ENCODE results near the gene TREML1.

Gene TREML1

DNA sequence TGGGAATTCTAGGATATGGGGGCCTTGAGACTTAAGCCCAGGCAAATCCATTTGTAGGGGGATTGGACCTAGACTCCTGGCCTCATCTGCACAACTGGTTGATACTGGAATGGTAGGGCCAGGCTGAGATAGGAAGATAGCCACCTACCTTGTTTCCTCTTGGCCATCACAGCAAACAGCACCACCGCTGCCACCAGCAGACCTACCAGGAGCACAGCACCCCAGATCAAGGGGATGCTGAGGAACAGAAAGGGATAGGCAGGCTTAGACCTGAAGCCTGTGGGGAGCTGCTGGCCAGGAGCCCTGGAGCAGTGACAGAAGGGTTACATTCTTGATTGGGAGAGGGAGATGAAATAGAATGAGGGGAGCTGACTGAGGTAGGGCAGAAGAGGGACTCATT, 3.5 kb downstream of the TREML1 start:
- no peak for DNase-seq (ENCODE audit: extremely low read depth, low read depth)
- TF ChIP-seq, protein P1, sequence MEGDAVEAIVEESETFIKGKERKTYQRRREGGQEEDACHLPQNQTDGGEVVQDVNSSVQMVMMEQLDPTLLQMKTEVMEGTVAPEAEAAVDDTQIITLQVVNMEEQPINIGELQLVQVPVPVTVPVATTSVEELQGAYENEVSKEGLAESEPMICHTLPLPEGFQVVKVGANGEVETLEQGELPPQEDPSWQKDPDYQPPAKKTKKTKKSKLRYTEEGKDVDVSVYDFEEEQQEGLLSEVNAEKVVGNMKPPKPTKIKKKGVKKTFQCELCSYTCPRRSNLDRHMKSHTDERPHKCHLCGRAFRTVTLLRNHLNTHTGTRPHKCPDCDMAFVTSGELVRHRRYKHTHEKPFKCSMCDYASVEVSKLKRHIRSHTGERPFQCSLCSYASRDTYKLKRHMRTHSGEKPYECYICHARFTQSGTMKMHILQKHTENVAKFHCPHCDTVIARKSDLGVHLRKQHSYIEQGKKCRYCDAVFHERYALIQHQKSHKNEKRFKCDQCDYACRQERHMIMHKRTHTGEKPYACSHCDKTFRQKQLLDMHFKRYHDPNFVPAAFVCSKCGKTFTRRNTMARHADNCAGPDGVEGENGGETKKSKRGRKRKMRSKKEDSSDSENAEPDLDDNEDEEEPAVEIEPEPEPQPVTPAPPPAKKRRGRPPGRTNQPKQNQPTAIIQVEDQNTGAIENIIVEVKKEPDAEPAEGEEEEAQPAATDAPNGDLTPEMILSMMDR (IDR thresholded peaks at IDR 0.05; ENCODE audit: low read depth, low read length): no peak

DNA sequence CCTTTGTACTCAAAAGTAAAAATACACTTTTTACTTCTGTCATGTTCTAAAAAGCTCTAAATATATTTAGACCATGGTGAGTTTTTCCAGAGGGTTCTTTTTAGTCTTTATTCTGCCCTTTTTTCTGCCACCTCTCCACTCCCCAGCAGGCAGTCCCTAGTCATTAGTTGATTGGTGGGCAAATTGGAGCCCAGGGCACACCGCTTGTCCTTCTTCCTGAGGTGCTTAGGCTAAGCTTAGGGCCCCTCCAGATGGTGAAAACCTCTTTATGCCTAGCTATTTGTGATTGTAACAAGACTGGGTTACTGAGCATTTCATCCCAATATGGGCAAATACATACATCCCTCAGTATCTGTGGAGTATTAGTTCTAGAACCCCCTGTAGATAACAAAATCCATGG, 6.2 kb downstream of the TREML1 start:
- no peak for DNase-seq (ENCODE audit: extremely low read depth, low read depth)
- TF ChIP-seq, protein P1 (IDR thresholded peaks at IDR 0.05; ENCODE audit: low read depth, low read length): no peak

DNA sequence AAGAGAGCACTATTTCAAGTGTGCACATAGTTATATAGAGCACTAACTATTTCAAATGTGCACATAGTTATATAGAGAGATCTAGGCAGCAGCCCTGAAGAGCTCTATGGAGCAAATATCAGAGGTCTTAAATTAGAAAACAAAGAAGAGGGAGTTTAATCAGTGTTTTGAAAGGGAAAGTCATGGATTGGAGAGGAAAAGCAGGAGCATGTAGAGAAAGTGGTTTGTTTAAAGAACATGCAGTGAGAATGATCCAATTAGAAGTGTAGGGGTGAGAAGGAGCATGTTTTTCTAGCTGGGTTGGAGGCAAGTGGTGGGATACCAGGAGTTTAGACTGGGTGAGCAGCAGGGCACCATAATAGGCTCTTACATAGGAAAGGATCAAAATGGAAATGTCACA, 17.2 kb downstream of the TREML1 start:
- DNase-seq (ENCODE audit: extremely low read depth, low read depth): no peak
- TF ChIP-seq, protein P1 (IDR thresholded peaks at IDR 0.05; ENCODE audit: low read depth, low read length): no peak

DNA sequence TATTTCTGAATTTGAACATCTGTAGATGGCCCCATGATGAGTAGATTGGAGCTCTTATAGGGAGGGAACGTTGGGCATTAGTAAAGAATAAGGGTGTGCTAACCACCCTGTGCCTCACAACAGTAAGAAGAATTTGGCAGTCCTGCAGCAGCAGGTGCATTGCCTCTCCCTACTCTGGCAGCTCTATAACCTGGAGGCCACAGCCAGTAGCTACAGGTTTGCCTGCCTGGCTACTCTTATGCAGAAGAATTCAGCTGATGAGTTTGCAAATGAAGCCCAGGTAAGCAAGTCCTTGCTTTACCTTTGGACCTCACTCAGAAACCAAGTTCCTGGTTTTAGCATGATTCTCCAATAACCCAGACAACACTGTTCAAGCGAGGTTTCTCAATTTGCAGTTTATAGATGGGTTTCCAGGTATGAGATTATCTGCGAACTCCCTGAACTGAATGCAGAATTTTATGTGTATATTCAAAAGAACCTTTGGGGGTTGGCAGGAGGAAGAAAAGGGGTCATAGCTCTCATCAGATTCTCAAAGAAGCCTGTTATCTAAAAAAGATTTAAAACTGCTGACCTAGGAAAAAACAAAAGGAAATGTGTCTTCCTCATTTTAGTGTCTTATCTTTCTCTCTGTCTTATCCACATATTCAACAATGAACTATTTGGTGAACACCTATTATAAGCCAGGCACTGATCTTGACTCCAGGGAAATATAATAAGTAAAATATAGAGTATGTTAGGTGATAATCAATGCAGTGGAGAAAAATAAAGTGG, 18.9 kb downstream of the TREML1 start:
- DNase-seq (ENCODE audit: extremely low read depth, low read depth): no peak
- TF ChIP-seq, protein P1 (IDR thresholded peaks at IDR 0.05; ENCODE audit: low read depth, low read length): no peak

DNA sequence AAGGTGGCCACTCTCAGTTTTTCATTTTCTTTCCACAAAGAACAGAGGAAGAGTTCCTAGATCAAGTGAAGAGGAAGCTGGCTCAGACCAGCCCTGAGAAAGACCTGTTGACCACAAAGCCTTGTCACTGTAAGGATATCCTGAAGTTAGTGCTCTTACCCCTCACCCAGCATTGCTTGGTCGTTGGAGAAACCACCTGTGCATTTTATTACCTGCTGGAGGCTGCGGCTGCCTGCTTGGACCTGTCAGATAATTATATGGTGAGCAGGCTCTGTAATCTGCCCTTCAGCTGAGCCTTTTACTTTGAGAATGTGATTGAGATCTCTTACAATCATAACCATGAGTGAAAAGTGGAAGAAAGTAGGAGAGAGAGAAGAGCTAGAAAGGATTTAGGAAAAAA, 21.9 kb downstream of the TREML1 start:
- DNase-seq (ENCODE audit: extremely low read depth, low read depth): no peak
- TF ChIP-seq, protein P1 (IDR thresholded peaks at IDR 0.05; ENCODE audit: low read depth, low read length): no peak

DNA sequence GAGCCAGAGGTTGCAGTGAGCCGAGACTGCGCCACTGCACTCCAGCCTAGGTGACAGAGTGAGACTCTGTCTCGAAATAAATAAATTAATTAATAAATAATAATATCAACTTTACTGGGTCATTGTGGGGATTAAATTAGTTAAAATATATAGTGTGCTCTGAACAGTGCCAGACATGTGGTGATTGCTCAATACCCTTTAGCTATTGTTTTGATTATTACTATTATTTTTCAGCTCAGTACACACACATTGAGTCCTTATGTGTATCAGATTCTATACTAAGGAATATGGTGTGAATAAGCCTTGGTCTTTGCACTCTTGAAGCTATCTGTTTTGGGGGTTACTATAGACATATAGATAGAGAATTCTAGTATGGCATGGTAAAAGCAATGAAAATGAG, 28.9 kb downstream of the TREML1 start:
- TF ChIP-seq, protein P1 (IDR thresholded peaks at IDR 0.05; ENCODE audit: low read depth, low read length): no peak
- no peak for DNase-seq (ENCODE audit: extremely low read depth, low read depth)

DNA sequence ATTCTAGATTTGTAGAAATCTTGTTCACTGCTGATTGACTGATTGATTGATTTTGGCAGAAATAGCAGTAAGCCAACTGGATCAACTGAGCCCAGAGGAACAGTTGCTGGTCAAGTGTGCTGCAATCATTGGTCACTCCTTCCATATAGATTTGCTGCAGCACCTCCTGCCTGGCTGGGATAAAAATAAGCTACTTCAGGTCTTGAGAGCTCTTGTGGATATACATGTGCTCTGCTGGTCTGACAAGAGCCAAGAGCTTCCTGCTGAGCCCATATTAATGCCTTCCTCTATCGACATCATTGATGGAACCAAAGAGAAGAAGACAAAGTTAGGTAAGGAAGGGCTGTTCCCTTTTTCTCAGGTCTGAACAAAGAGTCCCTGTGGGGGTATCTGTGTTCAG, 31.2 kb downstream of the TREML1 start:
- TF ChIP-seq, protein P1 (IDR thresholded peaks at IDR 0.05; ENCODE audit: low read depth, low read length): no peak
- DNase-seq (ENCODE audit: extremely low read depth, low read depth): no peak
